Lung (tissue), 12 donors: Measurements from ENCODE around the gene IFT80. TPM values are rescaled to one million over a fixed set of nuclear protein-coding genes. Genes with fewer than 3 reads are reported as not detected.
A peak's percentile ranks its signal among the peaks of the same experiment; 100 is the strongest.

ENCODE experiments used
- ATAC-seq: fragments of 200-7000 bp; cut with Tn5 transposase; one replicate; pipeline ENCODE4 v1.9.1; 2020; ENCODE audit warnings: moderate number of reproducible peaks; ENCODE audit not compliant: insufficient read depth, low FRiP score
- DNase-seq, 3 donors: peaks; one replicate each; pipeline ENCODE4 v3.0.0-alpha.2; 2013 to 2017
- H3K27ac ChIP-seq, 2 donors: one replicate each; pipeline ENCODE4 v1.5.1; 2013; ENCODE audit warnings: mild to moderate bottlenecking in 2 of 2, moderate library complexity in 2 of 2, control low read depth in 1 of 2, inconsistent platforms in 1 of 2, low read depth in 1 of 2, low read length in 1 of 2
- H3K27me3 ChIP-seq, 3 donors: one replicate each; pipeline ENCODE4 v1.5.1; 2013; ENCODE audit warnings: low read length in 2 of 3; ENCODE audit not compliant: control insufficient read depth in 3 of 3, insufficient read depth in 3 of 3
- H3K36me3 ChIP-seq, 4 donors: one replicate each; pipeline ENCODE4 v1.5.1; 2013; ENCODE audit warnings: low read length in 4 of 4, mild to moderate bottlenecking in 1 of 4, moderate library complexity in 1 of 4; ENCODE audit not compliant: control insufficient read depth in 4 of 4, insufficient read depth in 4 of 4
- H3K4me1 ChIP-seq, 5 donors: one replicate each; pipeline ENCODE4 v1.5.1; 2013; ENCODE audit warnings: low read length in 5 of 5, mild to moderate bottlenecking in 2 of 5, moderate library complexity in 1 of 5; ENCODE audit not compliant: control insufficient read depth in 5 of 5, insufficient read depth in 5 of 5
- H3K4me3 ChIP-seq: one replicate; pipeline ENCODE4 v1.5.1; 2013; ENCODE audit warnings: mild to moderate bottlenecking, control low read depth, moderate library complexity
- H3K9ac ChIP-seq, 2 donors: one replicate each; pipeline ENCODE4 v1.5.1; 2013; ENCODE audit warnings: low read length in 2 of 2, control low read depth in 1 of 2; ENCODE audit not compliant: insufficient read depth in 1 of 2
- H3K9me3 ChIP-seq, 4 donors: one replicate each; pipeline ENCODE4 v1.5.1; 2013; ENCODE audit warnings: low read length in 3 of 4, mild to moderate bottlenecking in 1 of 4, moderate library complexity in 1 of 4; ENCODE audit not compliant: control insufficient read depth in 4 of 4, insufficient read depth in 3 of 4
- WGBS, 2 donors: extraction: QIAGEN DNeasy Blood & Tissue Kit; methylation state at CpG; one replicate each; pipeline ENCODE4 v1.1.7; 2013; 5-methylcytosine and 5-hydroxymethylcytosine counted together
- polyA plus RNA-seq, 2 donors: library from polyadenylated mRNA; stranded (reverse); fragments of 200-250 nt; gene quantifications; one replicate each; pipeline ENCODE4 v1.2.1, GENCODE V29; 2013
- total RNA-seq, 2 donors: library from RNA; depleted of rRNA in 1 of 2; stranded (reverse); fragments of >200 nt in 1 of 2; gene quantifications; one replicate each; pipeline ENCODE4 v1.2.1, GENCODE V29; 2014 to 2021
- TF ChIP-seq, protein P1 (sequence below): IDR thresholded peaks from 2 replicates; pipeline ENCODE4 v1.5.1; 2012; ENCODE audit warnings: mild to moderate bottlenecking; ENCODE audit errors: control extremely low read depth, extremely low read depth
- donor health status: control.
- donor health status: control.
- donor health status: Bipolar disorder and iron deficiency.
- donor health status: healthy.
- donor health status: DM: yes; HTN: yes; CAD: no.

Gene IFT80
- total and polyA plus RNA-seq, 4 donors, result 13.1 to 114 (median 27.9) TPM

DNA sequence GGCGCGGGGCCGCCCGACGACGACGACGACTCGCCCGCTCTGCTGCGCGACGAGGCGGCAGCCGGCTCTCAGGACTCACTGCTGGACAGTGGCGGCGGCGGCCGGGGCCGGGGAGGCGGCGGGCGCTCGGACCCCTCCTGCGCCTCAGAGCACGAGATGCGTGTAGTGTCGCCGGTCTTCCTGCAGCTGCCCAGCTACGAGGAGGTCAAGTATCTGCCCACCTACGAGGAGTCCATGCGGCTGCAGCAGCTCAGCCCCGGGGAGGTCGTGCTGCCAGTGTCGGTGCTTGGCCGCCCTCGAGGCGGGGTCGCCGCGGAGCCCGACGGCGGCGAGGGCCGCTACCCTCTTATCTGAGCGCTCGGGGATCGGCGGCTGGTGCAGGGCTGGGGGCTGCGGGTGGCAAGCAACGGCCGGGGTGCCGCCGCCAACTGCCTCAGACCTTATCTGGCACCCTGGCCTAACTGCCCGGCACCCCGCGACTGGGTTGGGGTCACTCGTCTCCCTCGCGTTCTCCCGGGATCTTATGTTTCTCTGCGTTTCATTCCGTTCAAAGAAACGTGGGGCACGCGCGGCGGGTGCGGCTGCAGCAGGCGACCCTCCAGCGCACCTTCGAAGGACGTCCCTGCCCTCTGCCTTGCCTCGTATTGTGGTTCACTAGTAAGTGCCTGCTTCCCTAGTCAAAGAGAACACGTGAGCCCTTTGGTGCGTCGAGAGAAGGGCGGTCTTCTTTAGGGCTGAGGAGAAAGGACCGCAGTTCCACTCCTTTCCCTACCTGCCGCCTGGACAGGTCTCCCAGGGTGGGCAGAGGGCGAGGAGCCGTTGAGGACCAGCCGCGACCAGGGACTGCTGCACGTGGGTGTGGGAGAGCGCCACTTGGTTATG is 172.8 kb downstream of the IFT80 start:
- Histone ChIP-seq H3K27ac (no peak overlapping the region), H3K4me3 (peak overlapping the region; percentile 60), H3K9me3 (no peaks in the 10 kb centered on the region), H3K27me3 (peaks cover 0 to 38% (median 33%) of the 10 kb centered on the region in 3 donors), H3K36me3 (no peaks in the 10 kb centered on the region), H3K4me1 (peaks cover 0 to 21% (median 8%) of the 10 kb centered on the region in 5 donors), H3K9ac (peak overlapping the region in 1 of 2 donors; percentile 12)
- DNase-seq (peak in 2 of 3 donors; percentile 40 to 45), ATAC-seq (peak; percentile 39)
- TF ChIP-seq, protein P1, sequence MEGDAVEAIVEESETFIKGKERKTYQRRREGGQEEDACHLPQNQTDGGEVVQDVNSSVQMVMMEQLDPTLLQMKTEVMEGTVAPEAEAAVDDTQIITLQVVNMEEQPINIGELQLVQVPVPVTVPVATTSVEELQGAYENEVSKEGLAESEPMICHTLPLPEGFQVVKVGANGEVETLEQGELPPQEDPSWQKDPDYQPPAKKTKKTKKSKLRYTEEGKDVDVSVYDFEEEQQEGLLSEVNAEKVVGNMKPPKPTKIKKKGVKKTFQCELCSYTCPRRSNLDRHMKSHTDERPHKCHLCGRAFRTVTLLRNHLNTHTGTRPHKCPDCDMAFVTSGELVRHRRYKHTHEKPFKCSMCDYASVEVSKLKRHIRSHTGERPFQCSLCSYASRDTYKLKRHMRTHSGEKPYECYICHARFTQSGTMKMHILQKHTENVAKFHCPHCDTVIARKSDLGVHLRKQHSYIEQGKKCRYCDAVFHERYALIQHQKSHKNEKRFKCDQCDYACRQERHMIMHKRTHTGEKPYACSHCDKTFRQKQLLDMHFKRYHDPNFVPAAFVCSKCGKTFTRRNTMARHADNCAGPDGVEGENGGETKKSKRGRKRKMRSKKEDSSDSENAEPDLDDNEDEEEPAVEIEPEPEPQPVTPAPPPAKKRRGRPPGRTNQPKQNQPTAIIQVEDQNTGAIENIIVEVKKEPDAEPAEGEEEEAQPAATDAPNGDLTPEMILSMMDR, result no peak
- WGBS, 2 donors, result 2% methylated on average over 79 to 87 of the region's 87 CpGs

DNA sequence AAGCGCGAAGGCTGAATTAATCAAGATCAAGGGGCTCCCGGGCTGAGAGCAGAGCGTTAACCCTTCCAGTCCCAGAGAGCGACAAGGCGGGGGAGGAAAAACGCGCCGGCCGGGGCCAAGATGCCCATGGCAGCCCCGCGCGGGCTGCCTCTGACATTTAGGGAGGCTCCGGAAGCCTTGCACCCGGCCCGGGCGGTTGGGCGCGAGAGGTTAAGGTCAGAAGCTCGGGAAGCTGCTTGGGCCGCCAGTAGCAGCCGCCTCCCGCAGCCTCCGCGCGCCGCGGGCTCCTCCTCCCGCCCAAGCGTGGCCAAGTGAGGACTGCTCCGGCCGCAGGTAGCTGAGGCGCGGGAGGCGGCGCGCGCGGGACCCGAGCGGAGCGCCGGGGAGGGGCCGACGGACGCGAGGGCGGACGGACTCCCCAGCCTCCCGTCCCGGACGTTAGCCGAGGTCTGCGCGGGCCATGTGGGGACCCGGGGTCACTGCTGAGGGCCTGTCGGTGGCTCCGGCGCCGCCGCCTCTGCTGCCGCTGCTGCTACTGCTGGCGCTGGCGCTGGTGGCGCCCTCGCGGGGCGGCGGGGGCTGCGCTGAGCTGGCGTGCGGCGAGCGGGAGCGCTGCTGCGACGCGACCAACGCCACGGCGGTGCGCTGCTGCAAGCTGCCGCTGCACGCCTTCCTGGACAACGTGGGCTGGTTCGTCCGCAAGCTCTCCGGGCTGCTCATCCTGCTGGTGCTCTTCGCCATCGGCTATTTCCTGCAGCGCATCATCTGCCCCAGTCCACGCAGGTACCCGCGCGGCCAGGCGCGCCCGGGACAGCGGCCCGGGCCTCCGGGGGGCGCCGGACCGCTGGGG is 173.6 kb downstream of the IFT80 start, which contains the start of gene C3orf80:
C3orf80 (plus strand) TSS at position 247 of the 850 bp plus-strand sequence; CDS start at position 461, 214 bp downstream.
- ATAC-seq, result peak; percentile 84
- no peak within 1 kb of the TSS for H3K27ac ChIP-seq
- TF ChIP-seq, protein P1, result no peak

DNA sequence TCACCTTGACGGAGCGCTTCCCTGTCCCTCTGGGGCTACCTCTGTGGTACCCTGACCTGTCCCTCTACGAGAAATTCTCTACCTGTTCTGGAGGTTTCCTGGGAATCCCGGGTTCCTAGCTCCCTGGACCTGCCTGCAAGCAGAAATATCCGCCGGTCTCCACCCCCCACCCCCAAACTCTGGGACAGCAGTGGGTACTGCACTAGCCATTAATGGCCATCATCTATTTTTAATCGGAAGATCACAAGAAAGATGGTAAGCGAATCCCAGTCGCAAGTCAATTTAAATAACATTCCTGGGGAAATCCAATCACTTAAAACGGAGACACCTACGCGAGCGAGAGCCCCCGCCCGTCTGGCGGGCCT is 174.2 kb downstream of the IFT80 start:
- 2 to 8% methylated on average over 16 of the region's 16 CpGs for WGBS, 2 donors
- DNase-seq (no peak), ATAC-seq (no peak)
- Histone ChIP-seq H3K4me1 (peaks cover 0 to 21% (median 8%) of the 10 kb centered on the region in 5 donors), H3K36me3 (no peaks in the 10 kb centered on the region), H3K9me3 (no peaks in the 10 kb centered on the region), H3K27me3 (peaks cover 0 to 41% (median 35%) of the 10 kb centered on the region in 3 donors), H3K4me3 (peak overlapping the region; percentile 60), H3K9ac (no peak overlapping the region), H3K27ac (no peak overlapping the region)
- TF ChIP-seq, protein P1, result no peak

More for the DNA sequence above, 173.6 kb downstream of the IFT80 start, which contains the start of gene C3orf80:
- no peaks in the 10 kb centered on the region for H3K9me3 ChIP-seq
- H3K36me3 ChIP-seq, result no peaks in the 10 kb centered on the region
- H3K4me1 ChIP-seq, result peaks cover 0 to 21% (median 8%) of the 10 kb centered on the region in 5 donors
- 0 to 1% methylated on average over 70 to 104 of the region's 104 CpGs for WGBS, 2 donors
- H3K27me3 ChIP-seq, result peaks cover 0 to 41% (median 35%) of the 10 kb centered on the region in 3 donors
- H3K9ac ChIP-seq, result no peak within 1 kb of the TSS
- DNase-seq, result peak; percentile 45 to 75 (median 67)
- peak within 1 kb of the TSS; percentile 60 for H3K4me3 ChIP-seq
